Fibroblast of gingiva (primary cell): ENCODE data around the gene NTPCR.
"Not testable (repeated sequence)": the region's sequence is repeated elsewhere in the genome, so short reads cannot be mapped to it uniquely, and the experiment has no call there.

Experiments
- DNase-seq: peaks from one replicate; pipeline ENCODE4 v3.0.0-alpha.2; 2011; ENCODE audit warnings: low read depth

NTPCR gene

GRCh38 chr1:232984577-232985425 lies 34.4 kb downstream of the NTPCR start:
- no peak for DNase-seq

DNA sequence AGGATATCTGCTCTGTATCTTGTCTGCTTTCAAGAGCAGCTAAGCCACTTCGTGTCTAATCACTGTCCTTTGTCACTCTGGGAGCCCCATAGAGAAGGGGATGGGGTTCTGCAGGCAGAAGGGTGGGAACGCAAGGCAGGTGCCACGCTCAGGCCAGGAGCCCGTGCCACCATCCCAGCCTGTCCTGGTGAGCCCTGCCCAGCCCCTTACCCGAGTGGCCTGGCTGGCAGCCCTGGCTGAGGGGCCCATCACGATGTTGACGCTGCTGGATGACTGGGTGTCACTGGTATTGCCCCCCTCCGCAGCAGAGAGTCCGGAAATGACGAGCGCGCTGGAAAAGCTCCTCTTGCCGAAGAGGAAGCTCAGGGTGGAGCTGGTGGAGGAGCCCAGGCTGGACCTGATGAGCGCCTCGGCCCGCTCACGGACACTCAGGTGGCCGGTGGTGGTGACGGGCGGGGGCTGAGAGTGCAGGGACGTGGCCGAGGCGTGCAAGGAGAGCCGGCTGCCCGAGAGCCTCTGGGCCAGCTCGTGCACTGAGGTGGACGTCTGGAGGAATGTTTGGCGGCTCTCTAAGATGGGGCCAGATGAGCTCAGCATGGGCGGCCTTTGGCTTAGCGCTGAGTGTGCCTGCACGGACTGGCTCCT lies 35.6 kb downstream of the NTPCR start:
- no peak for DNase-seq

DNA sequence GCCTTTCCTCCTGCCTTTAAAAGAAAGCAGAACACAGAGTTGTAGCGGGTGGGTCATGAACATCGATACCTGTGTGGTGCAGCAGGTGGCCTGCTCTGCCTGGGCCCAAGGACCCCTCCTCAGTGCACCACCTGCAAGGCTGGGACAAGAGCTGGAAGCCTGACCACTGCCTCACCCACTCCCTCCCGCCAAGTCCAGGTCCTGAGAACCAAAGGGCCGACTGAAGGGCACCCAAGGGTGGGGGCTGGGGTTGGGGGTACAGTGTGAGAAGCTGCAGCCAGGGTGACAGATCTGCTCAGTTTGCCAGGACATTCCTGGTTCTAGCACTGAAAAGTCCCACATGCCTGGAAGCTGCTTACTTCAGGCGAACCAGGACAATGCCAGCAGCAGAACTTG lies 36.1 kb downstream of the NTPCR start:
- no peak for DNase-seq

GRCh38 chr1:232987046-232987773 lies 36.8 kb downstream of the NTPCR start:
- no peak for DNase-seq

DNA sequence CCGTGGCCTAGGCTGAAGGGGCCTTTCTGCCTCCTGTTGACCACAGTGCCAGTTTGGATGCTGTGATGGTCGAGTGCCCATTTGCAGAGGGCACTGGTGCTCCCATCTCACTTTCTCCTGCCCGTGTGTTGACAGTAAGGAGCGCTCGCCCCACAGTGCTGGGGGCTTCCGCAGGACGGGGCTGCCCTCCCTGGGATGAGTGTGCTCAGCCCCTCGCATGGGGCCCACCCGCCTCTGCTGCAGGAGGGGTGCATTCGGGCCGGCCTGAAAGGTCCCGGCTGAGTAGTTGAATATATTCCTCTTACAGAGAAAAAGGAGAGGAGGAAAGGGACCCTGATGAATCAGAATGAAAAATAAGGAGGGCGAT lies 37.3 kb downstream of the NTPCR start:
- DNase-seq: no peak

DNA sequence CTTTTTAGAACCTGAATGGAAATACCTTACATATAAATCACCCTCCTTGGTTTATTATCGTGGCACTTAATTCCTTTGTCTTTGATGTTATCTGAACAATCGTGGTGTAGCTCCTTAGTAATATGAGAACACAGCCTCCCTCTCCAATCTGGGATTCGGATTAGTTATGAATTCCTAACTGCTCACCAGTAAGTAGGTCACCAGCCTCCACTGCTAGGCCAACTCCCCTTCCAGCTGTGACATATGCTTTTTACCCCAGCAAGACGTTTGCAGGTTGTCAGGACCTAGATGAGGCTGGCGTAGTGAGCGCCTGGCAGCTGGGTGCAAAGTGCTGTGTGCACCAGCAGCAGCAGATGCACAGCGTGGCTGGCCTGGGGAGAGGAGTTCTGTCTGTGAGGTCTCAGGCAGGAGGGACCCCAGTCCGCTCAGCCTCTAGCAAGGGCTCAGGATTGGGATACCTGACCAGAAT lies 38.2 kb downstream of the NTPCR start:
- no peak for DNase-seq

DNA sequence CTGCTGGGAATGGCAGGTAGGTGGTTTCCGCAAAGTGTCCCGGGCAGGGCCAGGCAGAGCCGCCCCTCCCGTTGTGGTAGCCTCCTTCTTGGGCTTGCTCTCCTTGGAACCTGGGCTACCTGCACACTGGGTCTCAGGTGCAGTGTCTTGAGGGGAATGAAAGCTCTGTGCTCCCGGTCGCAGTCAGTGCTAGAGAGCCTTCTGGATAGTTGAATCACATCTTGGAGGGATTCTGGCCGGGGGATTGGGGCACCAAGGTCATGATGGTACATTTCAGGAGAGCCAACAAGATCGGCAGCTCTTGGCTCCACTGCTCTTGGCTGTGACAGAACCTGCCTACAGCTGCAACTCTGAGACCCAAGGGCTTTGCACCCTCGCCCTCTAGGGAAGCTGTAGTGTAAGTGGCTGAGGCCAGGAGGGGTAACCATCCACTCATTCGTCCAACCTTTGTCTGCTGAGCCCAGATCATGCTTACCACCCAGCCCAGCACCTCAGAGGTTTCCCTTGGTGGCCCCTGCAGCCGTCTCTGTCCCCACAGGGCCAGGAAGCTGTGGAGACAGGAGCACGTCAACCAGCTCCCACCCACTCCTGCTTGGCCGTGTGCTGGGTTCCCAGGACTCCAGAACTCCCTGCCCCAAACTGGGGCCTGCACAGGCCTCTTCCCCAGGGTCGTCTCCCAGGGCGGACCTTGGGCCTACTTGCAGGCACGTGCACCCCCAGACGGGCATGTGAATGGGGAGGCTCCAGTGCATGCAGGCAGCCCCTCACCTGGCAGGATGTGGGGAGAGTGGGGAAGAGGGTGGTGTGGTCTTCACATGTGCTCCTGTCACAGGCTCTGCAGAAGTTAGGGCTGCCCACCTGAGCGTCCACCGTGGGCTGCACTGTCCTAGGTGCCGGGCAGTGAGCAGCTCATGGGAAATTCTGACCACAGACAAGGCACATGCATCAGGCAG lies 40.0 kb downstream of the NTPCR start:
- DNase-seq: no peak

DNA sequence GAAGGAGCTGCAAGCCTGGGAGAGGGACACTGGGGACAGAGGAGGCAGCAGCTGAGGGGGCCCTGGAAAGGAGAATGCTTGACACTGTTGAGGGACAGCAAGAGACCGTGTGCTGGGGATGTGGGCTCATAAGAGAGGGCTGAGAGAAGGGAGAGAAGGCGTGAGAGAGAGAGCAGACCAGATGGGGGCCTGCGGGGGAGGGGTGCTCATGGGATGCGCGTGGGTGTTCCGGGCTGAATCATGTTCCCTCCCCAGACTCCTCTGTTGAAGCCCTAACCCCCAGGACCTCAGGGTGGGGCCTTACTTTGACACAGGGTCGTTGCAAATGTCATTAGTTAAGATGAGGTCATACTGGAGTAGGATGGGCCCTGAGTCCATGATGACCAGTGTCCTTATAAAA lies 40.8 kb downstream of the NTPCR start:
- DNase-seq: no peak

DNA sequence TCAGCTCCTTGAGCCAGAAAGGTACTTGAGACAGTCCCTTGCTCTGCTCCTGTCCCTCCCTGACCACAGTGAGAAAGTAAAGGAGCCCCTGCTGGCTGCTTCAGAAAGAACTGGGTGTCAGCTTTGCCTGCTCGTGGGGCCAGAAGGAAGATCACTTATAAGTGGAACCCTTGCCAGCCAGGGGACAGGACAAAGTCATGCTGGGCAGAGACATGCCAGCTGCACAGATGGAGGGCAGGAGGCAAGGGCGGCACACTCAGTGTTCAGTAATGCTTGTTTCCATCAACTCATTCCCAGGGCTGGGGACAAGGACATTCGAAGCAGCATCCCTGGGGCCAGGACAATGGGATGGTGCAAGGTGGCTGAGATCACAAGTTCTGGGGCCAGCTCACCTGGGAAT lies 41.8 kb downstream of the NTPCR start:
- no peak for DNase-seq

GRCh38 chr1:232993555-232993954 lies 43.1 kb downstream of the NTPCR start:
- no peak for DNase-seq

- DNase-seq: no peak
Measured at GRCh38 chr1:232995189-232995588, 44.8 kb downstream of the NTPCR start.

DNA sequence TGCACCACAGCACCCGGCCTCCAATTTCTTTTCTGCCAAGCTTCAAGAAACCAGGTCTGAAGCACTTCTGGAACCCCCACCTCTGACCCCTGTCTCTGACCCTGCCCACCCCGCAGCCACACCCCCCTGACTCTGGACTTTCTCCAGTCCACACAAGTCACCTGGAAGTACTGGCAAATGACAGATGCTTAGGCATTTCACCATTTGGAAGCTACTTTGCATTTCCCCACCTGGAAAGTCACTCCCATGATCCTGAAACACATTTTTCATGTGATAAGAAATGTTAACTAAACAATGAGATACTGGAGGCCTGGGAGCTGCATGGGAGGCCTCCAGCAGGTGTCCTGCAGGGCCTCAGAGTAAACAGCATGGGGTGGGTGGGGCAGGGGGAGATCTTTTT lies 45.7 kb downstream of the NTPCR start:
- DNase-seq: no peak

GRCh38 chr1:232998138-232998537 lies 47.7 kb downstream of the NTPCR start:
- no peak for DNase-seq

GRCh38 chr1:232998646-232999045 lies 48.2 kb downstream of the NTPCR start:
- DNase-seq: no peak

- DNase-seq: no peak
Measured at GRCh38 chr1:232999956-233000625, 49.7 kb downstream of the NTPCR start.

- not testable (repeated sequence) for DNase-seq
Measured at GRCh38 chr1:233003638-233004037, 53.2 kb downstream of the NTPCR start.

- no peak for DNase-seq
Measured at GRCh38 chr1:233004451-233004850, 54.0 kb downstream of the NTPCR start.

DNA sequence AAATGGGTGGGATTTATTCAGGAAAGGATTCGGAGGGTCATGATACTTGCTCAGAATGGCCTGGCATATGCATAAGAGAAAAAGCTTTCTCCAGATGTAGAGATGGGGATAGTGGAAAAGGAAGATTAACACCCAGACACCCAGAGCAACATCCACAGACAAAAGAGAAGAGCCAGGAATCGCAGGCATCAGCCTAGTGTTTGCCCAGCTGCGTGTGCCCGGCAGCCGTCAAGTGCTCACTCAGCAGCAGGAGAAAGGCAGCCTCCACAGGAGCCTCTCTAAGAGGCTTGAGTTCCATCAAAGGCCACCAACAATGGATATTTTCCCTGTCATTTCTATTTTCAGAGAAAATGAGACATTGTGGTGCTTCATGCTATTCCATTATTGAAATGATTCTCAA lies 54.7 kb downstream of the NTPCR start:
- no peak for DNase-seq

GRCh38 chr1:233005703-233006102 lies 55.3 kb downstream of the NTPCR start:
- no peak for DNase-seq

- no peak for DNase-seq
Measured at GRCh38 chr1:233006108-233006507, 55.7 kb downstream of the NTPCR start.

DNA sequence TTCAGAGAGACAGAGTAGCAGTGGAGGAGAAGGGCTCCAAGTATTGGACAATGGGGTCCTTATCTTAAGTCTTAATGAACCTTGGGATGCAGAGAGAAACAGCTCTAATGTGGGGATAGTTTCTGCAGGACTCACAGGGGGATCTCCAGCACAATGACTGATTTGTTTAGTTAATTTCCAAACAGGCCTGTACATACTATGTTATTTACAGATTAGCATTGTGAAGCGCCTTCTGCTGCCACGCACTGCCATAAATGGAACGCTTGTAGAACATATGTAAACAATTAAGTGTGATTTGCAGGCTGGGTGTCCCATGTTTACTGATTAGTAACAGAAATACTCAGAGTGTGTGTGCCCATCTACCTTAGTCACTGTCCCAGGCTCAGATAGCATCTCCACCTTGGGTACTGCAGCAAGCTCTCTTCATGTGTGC lies 56.1 kb downstream of the NTPCR start:
- DNase-seq: peak; percentile 5
